GM19099 (cell line): ENCODE results near the gene RAB5IF.

ENCODE experiments used
- POLR2A ChIP-seq: IDR thresholded peaks from 3 replicates; pipeline ENCODE4 v1.6.1; 2011; ENCODE audit warnings: low read depth; ENCODE audit not compliant: insufficient read length; ENCODE audit errors: extremely low read depth

Gene RAB5IF

GRCh38 chr20:36641506-36641843 lies 35.9 kb downstream of the RAB5IF start:
- TF ChIP-seq POLR2A, result no peak

- no peak for TF ChIP-seq POLR2A
Observed at GRCh38 chr20:36642136-36642535, 36.6 kb downstream of the RAB5IF start.

DNA sequence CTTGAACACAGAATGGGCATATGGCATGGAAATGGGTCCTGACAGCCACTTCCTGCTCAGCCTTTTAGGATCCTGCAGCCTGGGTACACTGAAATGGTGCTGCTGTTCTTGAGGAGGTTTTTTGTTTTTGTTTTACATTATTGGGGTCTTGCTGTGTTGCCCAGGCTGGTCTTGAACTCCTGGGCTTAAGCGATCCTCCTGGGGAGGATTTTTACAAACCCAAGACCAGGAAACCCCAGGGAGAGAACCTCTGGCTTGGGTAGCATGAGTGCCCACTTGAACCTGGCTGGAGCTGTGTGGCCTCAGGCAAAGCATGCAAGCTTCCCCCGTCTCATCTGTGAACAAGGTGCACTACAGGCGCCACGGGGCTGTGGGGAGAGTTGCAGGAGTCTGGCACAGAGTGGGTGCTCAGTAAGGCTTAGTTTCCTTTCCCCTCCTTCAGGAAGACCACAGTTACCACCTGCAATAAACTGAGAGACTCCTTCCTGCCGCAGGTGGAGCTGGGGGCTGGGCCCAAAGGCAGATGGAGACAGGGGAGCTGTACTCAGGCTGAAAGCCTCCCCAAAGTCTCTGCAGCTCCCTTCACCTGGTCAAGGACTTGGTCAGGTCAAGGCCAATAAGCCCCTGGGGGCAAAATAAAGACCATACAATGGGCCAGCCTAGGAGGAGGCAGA lies 38.6 kb downstream of the RAB5IF start:
- no peak for TF ChIP-seq POLR2A

- no peak for TF ChIP-seq POLR2A
Observed at GRCh38 chr20:36644706-36645095, 39.1 kb downstream of the RAB5IF start.

GRCh38 chr20:36645353-36645752 lies 39.8 kb downstream of the RAB5IF start:
- TF ChIP-seq POLR2A, result no peak

DNA sequence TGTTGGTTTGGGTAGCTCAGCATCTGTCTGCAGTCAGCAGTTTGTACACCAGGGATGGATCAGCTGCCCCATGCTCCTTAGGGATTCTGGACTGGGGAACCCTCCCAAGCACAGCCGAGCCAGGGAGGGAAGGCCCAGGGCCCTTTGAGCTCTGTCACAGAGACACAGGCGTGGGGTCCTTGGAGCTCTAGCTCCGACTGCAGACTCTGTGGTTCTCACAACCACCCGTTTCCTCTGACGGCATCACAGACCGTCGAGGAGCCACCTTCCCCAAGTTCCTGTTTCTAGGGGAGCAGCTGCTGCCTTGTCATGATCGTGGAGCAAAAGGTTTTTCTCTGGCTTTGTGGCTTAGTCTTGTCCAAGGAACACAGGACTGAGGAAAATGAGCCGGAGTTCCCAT lies 40.4 kb downstream of the RAB5IF start, which contains the start of gene SLA2:
Gene SLA2 (minus strand): TSS at position 199 of the 400 bp plus-strand sequence. CDS start 4,861 bp downstream, outside the sequence.
- no peak for TF ChIP-seq POLR2A

- TF ChIP-seq POLR2A, result no peak
Observed at GRCh38 chr20:36646678-36647077, 41.1 kb downstream of the RAB5IF start.

DNA sequence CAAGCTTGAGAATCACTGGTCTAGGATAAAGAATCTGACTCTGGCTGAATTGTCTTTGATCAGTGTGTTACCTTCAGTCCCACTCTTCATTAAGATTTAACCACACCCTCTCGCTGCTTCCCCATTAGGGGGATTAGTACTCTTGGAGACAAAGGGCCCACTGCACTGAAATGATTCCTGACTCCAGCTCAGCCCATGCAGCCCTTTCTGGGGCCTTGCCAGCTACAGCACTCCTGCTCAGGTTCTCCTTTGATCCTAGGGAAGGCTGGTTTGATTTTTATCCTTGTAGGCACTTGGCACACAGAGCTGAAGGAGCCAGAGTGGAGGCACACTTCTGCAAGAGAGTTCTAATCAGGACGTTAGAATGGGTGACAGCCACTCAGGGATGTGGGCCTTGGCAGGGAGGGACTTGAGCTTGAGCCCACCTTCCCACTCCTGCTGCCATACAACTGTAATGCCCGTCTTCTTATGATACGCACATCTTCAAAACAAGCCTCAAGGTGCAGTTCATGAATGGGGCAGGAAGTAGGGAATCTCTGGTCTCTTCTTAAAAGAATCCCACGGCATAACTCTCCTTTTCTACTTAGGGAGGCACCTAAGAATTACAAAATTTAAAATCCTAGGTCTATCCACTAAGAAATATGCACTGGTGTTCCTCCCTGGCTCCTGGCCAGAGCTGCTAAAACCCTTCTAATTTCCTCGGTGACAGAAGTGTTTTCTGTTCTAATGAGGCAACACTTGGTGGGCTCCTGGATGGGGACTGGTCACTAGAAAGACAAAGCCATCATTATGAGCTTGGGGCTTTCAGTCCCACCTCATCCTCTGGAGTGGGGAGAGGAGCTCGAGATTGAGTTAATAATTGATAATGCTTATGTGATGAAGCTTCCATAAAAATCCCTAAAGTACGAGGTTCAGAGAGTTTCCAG lies 41.9 kb downstream of the RAB5IF start:
- no peak for TF ChIP-seq POLR2A

- TF ChIP-seq POLR2A, result no peak
Observed at GRCh38 chr20:36653456-36653855, 47.9 kb downstream of the RAB5IF start.

DNA sequence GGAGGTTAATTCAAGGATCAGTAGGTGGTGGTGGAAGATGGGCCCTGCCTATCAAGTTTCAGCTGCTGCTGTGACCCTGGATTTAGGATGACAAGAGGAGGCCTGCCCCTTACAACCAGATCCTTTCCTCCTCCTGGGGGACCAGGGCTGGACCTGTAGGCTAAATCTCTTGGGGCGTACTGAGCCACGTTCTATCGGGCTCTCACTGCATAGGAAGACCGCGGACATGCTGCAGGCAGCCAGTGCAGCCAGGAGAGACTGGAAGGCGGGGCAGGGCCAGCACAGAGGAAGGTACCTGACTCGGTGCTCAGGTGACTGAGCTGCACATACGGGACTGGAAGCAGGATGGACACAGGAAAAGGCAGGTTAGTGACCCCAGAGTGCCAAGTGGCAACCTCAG lies 48.9 kb downstream of the RAB5IF start:
- no peak for TF ChIP-seq POLR2A

DNA sequence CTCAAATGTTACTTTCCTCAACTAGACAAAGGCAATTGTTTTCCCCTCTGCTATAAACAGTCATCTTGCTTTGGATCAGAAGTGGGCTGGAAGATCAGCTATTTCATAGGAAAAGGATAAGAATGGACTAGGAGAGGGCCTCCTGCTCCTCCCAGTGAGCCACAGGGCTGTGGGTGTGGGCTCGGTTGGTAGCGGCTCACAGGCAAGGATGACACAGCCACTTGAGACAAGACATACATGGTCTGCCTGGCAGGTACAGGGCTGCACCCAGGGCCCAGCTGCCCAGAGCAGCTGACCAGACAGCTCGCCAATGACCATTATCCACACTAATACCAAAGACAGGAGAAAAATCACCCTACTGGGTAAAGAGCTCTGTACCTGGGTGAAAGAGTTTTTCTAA lies 49.4 kb downstream of the RAB5IF start:
- no peak for TF ChIP-seq POLR2A

DNA sequence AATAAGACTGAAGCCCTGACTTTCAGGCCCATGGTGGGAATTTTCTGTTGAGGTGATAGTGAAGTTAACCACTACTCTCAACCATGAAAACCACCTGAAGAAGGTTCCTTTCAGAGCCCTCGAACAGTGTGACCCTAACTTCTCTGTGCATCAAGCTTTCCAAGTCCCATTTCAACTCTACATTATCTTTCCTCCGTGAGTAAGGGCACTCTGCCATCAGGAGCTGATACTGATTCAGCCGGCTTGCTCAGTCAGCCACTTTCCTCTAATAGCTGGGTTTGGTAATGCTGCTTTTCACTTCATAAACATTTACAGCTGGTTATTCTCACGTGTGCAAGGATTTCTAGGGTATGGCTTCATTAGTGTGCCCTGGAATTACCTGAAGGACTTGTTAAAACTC lies 51.2 kb downstream of the RAB5IF start:
- no peak for TF ChIP-seq POLR2A

GRCh38 chr20:36658300-36658699 lies 52.7 kb downstream of the RAB5IF start:
- no peak for TF ChIP-seq POLR2A
